Activated B cell treated with CpG ODN at 0.5 μM for 24 hours (primary cell): Measurements from ENCODE around the gene SSBP2. TPM values are rescaled to one million over a fixed set of nuclear protein-coding genes. Genes with fewer than 3 reads are reported as not detected.

Experiments
- ATAC-seq: fragments of 200-7000 bp; cut with Tn5 transposase; one replicate; pipeline ENCODE4 v1.10.0; 2021; ENCODE audit warnings: low read depth, mild to moderate bottlenecking, moderate library complexity
- CTCF ChIA-PET: fragments of 350-600 bp; sonication (Branson Sonifier 250); formaldehyde crosslinking; loops from one replicate; lab custom pipeline; 2021; ENCODE audit warnings: antibody characterized with exemption; lab: Charles Lee
- POLR2A ChIA-PET: fragments of 350-600 bp; sonication (Branson Sonifier 250); formaldehyde crosslinking; loops from one replicate; lab custom pipeline; 2021; ENCODE audit warnings: antibody characterized with exemption; lab: Charles Lee
- DNase-seq: peaks from one replicate; pipeline ENCODE4 v3.0.0; 2022
- H3K27ac Mint-ChIP-seq: one replicate; pipeline ENCODE4 v1.8.0; 2020; ENCODE audit warnings: mixed read lengths
- H3K27me3 Mint-ChIP-seq: one replicate; pipeline ENCODE4 v1.8.0; 2021; ENCODE audit warnings: mixed read lengths
- H3K36me3 Mint-ChIP-seq: one replicate; pipeline ENCODE4 v1.8.0; 2021; ENCODE audit warnings: low read depth, mixed read lengths
- H3K4me1 Mint-ChIP-seq: one replicate; pipeline ENCODE4 v1.8.0; 2021; ENCODE audit warnings: mixed read lengths
- H3K4me3 Mint-ChIP-seq: one replicate; pipeline ENCODE4 v1.8.0; 2020; ENCODE audit warnings: mild to moderate bottlenecking, mixed read lengths
- H3K9me3 Mint-ChIP-seq: one replicate; pipeline ENCODE4 v1.8.0; 2020; ENCODE audit warnings: mixed read lengths
- CTCF ChIP-seq: fragments of 200-600 bp; IDR thresholded peaks from one replicate; pipeline ENCODE4 v1.8.0; 2022; ENCODE audit warnings: antibody characterized with exemption, mild to moderate bottlenecking
- intact Hi-C: fragments of 100-400 bp; cut with micrococcal nuclease; formaldehyde crosslinking; loops from one replicate; pipeline ENCODE4 v1.15.1; 2024
- total RNA-seq: library from RNA; stranded (reverse); gene quantifications from 2 replicates; pipeline ENCODE4 v1.2.3, GENCODE V29; 2022

The SSBP2 gene
- total RNA-seq, 1 donor from 2014 or later = 26.2 TPM

- no peak overlapping the region for H3K27ac Mint-ChIP-seq
- DNase-seq (no peak), ATAC-seq (no peak)
- no peak overlapping the region for H3K4me3 Mint-ChIP-seq
- intact Hi-C loops = no loop called here
- ChIA-PET CTCF (no interaction called here), POLR2A (no interaction called here)
- no peaks in the 10 kb centered on the region for H3K9me3 Mint-ChIP-seq
- peaks cover 7% of the 10 kb centered on the region for H3K4me1 Mint-ChIP-seq
- no peaks in the 10 kb centered on the region for H3K27me3 Mint-ChIP-seq
- H3K36me3 Mint-ChIP-seq = peaks cover 3% of the 10 kb centered on the region
- no peak for TF ChIP-seq CTCF
Measured at GRCh38 chr5:81524015-81524414, 226.9 kb downstream of the SSBP2 start.

GRCh38 chr5:81522571-81522970 lies 228.3 kb downstream of the SSBP2 start:
- H3K27me3 Mint-ChIP-seq = no peaks in the 10 kb centered on the region
- H3K4me3 Mint-ChIP-seq = no peak overlapping the region
- H3K4me1 Mint-ChIP-seq = peaks cover 7% of the 10 kb centered on the region
- peaks cover 3% of the 10 kb centered on the region for H3K36me3 Mint-ChIP-seq
- intact Hi-C loops = no loop called here
- no peak for DNase-seq
- no peak overlapping the region for H3K27ac Mint-ChIP-seq
- POLR2A ChIA-PET = no interaction called here
- CTCF ChIA-PET = no interaction called here
- no peak for TF ChIP-seq CTCF
- H3K9me3 Mint-ChIP-seq = no peaks in the 10 kb centered on the region
- no peak for ATAC-seq

- Mint-ChIP-seq H3K4me1 (peaks cover 4% of the 10 kb centered on the region), H3K27ac (no peak overlapping the region), H3K9me3 (no peaks in the 10 kb centered on the region), H3K27me3 (no peaks in the 10 kb centered on the region), H3K4me3 (no peak overlapping the region), H3K36me3 (no peaks in the 10 kb centered on the region)
- ChIA-PET POLR2A (no interaction called here), CTCF (interaction anchor here (0.6 kb wide), 1 partner anchor 128 kb away, joined by 4 read pairs; no protein-coding TSS in a partner anchor)
- ATAC-seq (no peak), DNase-seq (no peak)
- no peak for TF ChIP-seq CTCF
- intact Hi-C loops = no loop called here
Measured at GRCh38 chr5:81520769-81521168, 230.1 kb downstream of the SSBP2 start.

- CTCF ChIA-PET = no interaction called here
- Mint-ChIP-seq H3K4me1 (peaks cover 4% of the 10 kb centered on the region), H3K27ac (no peak overlapping the region), H3K4me3 (no peak overlapping the region), H3K9me3 (no peaks in the 10 kb centered on the region), H3K36me3 (no peaks in the 10 kb centered on the region), H3K27me3 (no peaks in the 10 kb centered on the region)
- intact Hi-C loops = no loop called here
- ATAC-seq = no peak
- no peak for TF ChIP-seq CTCF
- no peak for DNase-seq
- POLR2A ChIA-PET = no interaction called here
Measured at GRCh38 chr5:81519217-81519905, 231.5 kb downstream of the SSBP2 start.

- intact Hi-C loops = no loop called here
- no peak for DNase-seq
- H3K27me3 Mint-ChIP-seq = no peaks in the 10 kb centered on the region
- ATAC-seq = no peak
- no peak for TF ChIP-seq CTCF
- ChIA-PET POLR2A (no interaction called here), CTCF (no interaction called here)
- no peak overlapping the region for H3K27ac Mint-ChIP-seq
- H3K4me3 Mint-ChIP-seq = no peak overlapping the region
- H3K9me3 Mint-ChIP-seq = no peaks in the 10 kb centered on the region
- H3K36me3 Mint-ChIP-seq = no peaks in the 10 kb centered on the region
- peaks cover 4% of the 10 kb centered on the region for H3K4me1 Mint-ChIP-seq
Measured at GRCh38 chr5:81517462-81517861, 233.4 kb downstream of the SSBP2 start.
